GM18498 (cell line): Measurements from ENCODE around the gene SERPINH1.

ENCODE experiments used
- ATAC-seq: cut with Tn5 transposase; IDR thresholded peaks from one replicate; pipeline ENCODE4 v1.9.1; 2021; ENCODE audit warnings: mild to moderate bottlenecking, moderate library complexity; ENCODE audit not compliant: unreplicated experiment

Gene SERPINH1

DNA sequence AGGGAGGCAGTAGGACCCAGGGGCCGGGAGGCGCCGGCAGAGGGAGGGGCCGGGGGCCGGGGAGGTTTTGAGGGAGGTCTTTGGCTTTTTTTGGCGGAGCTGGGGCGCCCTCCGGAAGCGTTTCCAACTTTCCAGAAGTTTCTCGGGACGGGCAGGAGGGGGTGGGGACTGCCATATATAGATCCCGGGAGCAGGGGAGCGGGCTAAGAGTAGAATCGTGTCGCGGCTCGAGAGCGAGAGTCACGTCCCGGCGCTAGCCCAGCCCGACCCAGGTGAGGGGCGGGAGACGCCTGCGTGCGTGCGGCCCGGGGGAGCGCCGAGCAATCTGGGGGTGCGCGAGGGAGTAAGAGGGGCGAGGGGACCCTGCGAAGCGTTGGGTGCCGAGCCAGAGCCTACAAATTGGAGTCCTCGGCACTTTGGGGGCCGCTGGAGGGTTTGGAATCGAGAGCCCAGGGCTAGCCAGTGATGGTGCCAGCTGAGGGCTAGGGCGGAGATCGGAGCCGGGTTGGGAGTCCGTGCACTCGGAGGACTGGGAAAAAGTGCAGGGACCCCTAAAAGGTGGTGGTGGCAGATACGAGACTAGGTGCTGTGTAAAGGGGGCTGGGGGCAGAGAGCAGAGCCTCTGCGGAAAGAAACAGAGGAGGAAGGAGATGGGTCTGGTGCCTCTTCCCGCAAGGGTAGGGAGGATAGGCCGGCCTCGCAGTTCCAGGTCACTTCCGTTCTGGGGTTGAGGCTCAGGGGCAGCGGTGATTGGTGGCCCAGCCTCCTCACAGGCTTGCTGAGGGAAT, at the start of gene SERPINH1:
SERPINH1 (plus strand) TSS at position 206 of the 788 bp plus-strand sequence. CDS start 4,097 bp downstream, outside the sequence.
- ATAC-seq: peak; percentile 76

- ATAC-seq: no peak
Observed at GRCh38 chr11:75513250-75513649, 48.8 kb upstream of the SERPINH1 start.

GRCh38 chr11:75514596-75514995, 47.5 kb upstream of the SERPINH1 start:
- no peak for ATAC-seq

GRCh38 chr11:75516140-75516539, 45.9 kb upstream of the SERPINH1 start:
- no peak for ATAC-seq

- ATAC-seq: no peak
Observed at GRCh38 chr11:75516886-75517285, 45.2 kb upstream of the SERPINH1 start.

GRCh38 chr11:75518204-75518549, 43.9 kb upstream of the SERPINH1 start:
- no peak for ATAC-seq

GRCh38 chr11:75518771-75519653, 43.0 kb upstream of the SERPINH1 start:
- no peak for ATAC-seq

- no peak for ATAC-seq
Observed at GRCh38 chr11:75520688-75521087, 41.4 kb upstream of the SERPINH1 start.

GRCh38 chr11:75522286-75523044, 39.6 kb upstream of the SERPINH1 start:
- ATAC-seq: no peak

GRCh38 chr11:75523189-75523588, 38.9 kb upstream of the SERPINH1 start:
- ATAC-seq: no peak

- ATAC-seq: no peak
Observed at GRCh38 chr11:75523811-75524664, 38.0 kb upstream of the SERPINH1 start.

DNA sequence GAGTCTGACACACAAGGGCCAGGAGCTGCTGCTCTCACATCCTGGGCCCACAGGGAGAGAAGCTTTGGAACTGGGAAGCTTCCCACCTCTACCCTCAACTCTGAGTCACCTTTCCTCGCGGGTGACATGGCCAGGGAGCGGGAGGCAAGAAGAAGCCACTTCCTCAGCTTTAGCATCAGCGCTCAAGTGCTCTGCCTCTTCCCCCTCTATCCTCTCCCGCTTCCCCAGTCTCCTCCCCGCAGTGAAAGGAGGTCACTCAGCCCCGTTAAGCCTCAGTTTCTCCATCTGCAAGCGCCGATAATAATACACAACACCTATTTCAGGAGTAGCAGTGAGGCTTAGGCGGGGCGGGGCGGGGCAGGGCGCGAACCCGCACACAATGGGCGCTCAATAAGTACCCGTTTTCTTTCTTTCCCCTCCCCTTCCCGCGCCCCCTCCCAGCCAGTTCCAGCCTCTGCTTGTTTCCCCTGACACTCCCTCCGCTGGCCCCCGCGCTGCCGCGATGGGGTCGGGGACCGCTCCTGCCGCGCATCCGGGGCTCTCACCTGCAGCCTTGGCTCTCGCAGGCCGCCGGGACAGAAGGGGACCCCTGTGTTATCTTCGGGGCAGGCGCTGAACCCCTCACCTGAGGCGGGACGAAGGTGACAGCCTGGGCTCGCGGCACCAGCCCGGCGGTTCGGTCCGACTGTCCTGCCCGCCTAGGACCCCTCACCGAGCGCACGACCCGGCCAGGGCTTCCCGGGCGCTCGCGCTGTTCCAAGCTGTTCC, 37.2 kb upstream of the SERPINH1 start:
- ATAC-seq: no peak

GRCh38 chr11:75525433-75526191, 36.4 kb upstream of the SERPINH1 start, which contains the start of gene GDPD5:
Gene GDPD5, minus strand, starts transcription at chr11:75525941. Its CDS starts 48,206 bp downstream, at chr11:75477735.
- ATAC-seq: peak; percentile 83

DNA sequence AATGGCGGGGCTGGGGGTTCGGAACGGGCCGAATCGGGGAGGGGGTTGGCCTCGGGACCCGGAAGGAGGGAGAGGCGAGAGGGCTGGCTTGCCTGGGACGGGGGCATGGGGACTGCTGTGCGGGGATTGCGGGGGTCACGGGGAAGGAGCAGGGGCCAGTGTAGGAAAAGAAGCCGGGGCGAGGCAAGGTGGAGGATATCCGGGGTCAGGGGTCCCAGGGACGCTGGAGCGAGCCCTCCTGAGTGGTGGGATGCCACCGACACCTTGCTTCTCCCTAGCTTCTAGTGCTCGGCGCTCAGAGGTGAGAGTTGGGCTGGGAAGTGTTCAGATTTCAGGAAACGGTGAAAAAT, 35.9 kb upstream of the SERPINH1 start:
- ATAC-seq: no peak

GRCh38 chr11:75527130-75527529, 34.9 kb upstream of the SERPINH1 start:
- ATAC-seq: no peak

DNA sequence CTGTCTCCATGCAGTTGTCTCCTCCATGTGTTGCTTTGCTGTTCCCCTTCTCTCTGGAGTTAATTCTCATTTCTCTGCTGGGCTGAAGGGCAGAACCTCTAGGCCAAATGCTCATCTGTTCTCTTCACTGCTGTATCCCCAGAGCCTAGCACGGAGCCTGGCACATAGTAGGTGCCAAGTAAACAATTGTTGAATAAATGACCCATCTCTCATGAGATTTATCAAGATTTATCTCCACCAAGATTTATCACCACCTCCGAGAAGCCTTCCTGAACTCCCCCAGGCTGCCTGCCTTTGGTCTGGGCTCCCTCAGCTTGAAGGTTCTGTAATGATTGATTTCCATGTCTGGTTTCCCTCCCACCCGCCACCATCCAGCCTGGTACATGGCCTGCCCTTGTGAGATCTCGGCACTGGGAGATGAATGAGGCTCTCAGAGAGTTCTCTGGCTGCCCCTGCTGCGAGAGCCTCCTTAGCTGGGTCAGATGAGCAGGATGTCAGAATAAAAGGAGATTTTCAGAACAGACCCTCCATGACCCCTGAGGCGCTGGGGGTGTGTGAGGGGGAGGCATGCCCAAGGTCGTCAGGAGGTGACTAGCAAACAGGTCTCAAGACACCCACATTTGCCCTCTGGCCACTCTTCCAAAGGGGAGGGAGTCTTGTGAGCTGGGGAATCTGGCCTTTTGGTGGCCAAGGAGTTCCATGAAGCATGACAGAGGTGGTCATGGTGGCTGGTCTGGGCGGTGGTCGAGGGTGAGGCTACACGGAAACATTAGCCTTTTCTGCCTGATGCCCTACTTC, 33.9 kb upstream of the SERPINH1 start:
- ATAC-seq: no peak

GRCh38 chr11:75530577-75530976, 31.5 kb upstream of the SERPINH1 start:
- no peak for ATAC-seq

GRCh38 chr11:75531325-75531724, 30.7 kb upstream of the SERPINH1 start:
- no peak for ATAC-seq
